IPS-NIHi11 (cell line): Measurements from ENCODE around the gene VDR.
"Not testable (repeated sequence)": the region's sequence is repeated elsewhere in the genome, so short reads cannot be mapped to it uniquely, and the experiment has no call there.

Source experiments
- DNase-seq: peaks from one replicate; pipeline ENCODE4 v3.0.0; 2012; ENCODE audit warnings: mixed read lengths, low spot score

The VDR gene

DNA sequence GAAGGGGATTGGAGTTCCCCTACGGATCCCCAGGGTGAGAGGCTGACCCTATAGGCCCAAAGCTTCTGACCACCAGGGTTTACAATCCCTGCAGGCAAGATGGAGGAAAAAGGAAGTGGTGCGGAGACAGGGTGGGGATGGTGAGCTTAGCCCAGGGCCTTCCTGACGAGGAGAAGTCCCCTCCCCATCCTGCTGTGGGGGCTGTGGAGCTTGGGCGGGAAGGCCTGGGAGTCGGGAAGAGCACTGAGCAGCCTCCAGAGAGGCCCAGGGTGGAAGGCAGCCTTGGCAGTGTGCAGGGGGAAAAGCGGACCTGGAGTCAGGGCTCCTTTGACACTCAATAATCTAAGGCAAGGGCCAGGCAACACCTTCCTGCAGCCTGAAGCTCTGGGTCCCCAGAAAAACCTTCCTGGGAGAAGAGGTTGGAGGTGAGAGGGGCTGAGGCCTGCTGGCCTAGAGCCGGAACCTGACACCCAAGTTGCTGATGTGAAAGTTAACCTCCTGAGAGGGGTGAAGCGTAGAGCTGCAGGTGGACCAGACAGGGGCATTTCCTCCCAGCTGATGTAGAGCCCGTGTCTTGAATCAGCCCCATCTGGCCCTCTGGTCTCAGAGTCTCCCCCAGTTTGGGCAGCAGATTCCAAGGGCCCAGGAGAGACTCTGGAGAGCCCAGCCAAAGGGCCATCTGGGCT lies 91.1 kb downstream of the VDR start:
- no peak for DNase-seq

DNA sequence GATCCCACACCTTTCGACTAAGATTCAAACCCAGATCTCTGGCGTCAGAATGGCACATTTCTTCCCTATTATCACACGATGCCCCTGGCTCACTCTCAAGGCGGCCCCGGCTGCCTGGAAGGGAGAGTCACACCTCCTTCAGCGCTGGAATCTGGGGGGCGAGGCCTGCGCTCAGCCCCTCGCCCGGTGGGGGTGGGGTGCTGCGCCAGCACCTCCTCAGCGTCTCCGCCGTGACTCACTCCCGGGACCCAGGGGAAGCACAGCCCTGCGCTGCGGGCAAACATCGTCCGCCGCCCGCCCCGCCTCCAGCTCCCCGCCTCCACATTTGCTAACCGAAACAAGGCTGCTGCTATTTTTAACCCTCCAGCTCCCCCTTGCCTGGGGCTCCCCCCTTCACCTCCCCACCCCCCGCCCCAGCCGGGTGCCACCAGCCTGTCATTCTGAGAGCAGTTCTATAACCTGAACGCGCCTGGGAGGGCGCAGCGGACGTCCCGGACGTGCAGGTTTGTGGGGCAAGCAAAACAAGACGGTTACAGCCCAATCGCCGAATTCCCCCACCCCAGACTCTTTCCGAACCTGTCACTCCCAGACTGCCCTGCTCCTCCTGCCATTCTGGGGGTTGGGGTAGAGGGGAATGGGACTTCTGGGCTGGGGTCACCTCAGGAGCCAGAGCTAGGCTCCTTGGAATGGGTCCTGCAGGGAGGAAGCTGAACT lies 91.8 kb downstream of the VDR start:
- DNase-seq = peak; percentile 82

DNA sequence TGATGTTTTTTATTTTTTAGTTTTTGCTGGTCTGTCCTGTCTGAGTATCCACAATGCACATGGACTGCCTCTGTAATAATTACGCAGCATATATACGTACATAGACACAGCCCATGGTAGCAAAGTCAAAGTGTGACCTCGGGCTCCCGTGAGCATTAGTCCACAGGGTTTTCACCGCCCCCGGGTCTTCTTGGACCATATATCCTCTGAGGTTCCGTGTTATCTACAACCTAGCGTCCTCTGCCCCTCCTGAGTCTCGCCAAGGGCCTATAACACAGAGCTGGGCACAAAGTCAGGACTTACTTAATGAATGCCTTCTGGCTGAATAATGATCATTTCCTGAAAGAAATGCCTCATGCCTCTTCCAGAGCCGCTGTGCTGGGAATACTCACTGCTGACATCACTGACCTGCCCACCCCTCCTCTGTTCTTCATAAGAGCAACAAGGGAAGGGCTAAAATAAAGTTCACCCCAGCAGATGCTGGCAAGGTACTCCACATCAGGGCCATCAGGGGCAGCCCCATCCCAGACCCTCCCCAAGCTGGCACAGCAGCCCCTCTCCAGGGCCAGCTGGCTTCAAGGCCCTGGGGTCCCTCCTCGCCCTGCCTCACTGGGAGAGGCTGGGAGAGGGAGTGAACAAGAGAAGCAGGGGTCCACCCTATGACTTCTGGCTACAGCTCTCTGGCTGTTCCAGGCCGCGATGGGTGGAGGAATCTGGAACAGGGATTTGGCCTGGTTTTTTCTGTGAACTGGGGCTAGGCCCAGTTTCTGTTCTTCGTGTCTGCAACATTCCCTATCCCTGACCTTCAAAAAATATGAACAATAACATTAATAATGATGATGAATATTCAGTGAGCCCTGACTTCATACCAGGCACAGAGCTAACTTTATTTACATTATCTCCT lies 93.0 kb downstream of the VDR start:
- DNase-seq = no peak

DNA sequence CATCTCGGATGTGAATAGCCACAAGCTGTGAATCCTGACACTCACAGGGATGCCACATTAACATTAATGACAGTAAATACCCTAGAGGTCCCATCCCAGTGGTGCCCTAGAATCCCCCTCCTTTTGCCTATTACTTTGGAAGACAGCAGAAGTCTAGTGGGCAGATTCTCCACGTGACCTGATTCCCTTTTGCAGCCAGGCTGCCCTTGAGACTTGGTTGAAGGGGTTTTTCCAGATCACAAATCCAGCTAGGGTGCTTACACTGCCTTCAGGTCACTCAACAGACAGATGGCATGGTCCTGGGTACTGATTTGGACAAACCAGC lies 93.8 kb downstream of the VDR start:
- no peak for DNase-seq

DNA sequence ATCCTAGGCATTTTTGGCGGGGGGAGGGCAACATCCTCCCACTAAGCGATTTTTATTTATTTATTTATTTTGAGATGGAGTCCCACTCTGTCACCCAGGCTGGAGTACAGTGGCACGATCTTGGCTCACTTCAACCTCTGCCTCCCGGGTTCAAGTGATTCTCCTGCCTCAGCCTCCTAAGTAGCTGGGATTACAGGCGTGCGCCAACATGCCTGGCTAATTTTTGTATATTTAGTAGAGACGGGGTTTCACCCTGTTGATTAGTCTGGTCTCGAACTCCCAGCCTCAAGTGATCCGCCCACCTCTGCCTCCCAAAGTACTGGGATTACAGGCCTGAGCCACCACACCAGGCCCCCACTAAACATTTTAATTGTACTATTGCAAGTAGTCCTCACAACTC lies 95.3 kb downstream of the VDR start:
- not testable (repeated sequence) for DNase-seq

DNA sequence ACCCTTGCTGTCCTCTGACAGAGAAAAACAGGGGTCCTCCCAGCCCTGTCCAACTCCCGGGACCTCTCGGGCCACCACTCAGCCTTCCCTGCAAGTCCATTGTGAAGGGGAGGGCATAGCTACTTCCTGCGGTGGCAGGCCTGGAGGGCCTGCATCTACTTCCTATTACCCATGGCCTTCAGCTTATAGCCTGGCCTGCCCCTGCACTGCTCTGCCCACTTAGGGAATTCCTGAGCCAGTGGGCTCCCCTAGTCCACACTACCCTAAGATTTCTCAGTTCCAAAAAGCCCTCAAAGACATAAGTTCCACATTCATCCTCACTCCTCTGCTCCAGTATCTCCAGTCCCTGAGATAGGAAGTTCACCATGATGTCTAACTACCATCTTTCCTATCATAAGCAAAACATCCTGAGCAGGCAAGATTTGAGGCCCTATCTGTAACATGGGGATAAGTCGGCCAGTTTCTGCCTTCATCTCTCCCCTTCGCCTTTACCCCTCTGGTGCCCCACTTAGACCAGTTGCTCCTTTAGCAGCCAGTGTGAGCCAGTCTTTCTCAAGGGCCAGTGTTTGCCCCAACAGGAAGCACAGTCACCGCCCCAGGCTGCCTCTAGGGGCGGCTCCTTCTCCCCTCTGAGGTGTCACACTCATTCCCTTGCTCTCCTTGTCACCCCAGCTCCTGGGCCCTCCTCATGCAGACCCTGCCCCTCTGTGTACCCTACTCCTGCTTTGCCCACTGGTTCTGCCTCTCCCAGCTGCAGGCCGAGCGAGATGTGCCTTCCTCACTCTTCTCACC lies 96.0 kb downstream of the VDR start:
- no peak for DNase-seq

DNA sequence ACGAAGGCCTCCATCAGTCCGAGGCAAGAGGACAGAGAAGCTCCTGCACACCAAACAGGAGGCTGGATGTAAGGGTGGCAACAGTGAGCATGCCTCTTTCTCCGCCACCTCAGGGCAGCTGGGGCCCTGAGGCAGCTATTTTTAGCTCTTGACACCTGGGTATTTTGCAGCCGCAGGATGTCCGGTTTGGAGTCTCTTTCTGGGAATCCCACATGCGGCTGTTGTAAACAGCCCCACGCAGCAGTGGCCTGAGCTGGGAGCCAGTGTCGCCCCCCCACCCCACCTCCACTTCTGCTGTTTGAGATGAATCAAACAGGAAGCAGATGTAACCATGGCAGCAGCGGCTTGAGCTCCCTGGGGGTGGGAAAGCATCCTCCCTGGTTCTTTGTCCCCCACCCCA lies 96.7 kb downstream of the VDR start:
- DNase-seq = no peak

DNA sequence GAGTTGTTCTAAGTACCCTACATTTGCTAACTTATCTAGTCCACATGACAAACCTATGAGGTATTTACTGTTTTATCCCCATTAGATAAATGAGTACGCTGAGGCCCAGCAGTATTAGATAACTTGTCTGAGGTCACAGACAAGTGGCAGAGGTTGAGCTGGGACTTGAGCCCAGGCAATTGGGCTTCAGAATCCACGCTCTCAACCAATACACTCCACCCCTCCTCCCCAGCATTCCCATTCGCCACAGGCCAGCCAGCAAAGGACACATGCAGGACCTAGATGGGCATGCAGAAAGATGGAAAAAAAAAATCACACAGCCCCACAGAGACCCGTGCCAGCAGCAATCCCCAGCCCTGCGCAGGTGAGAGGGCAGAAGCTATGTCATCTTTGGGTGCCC lies 97.5 kb downstream of the VDR start:
- no peak for DNase-seq

DNA sequence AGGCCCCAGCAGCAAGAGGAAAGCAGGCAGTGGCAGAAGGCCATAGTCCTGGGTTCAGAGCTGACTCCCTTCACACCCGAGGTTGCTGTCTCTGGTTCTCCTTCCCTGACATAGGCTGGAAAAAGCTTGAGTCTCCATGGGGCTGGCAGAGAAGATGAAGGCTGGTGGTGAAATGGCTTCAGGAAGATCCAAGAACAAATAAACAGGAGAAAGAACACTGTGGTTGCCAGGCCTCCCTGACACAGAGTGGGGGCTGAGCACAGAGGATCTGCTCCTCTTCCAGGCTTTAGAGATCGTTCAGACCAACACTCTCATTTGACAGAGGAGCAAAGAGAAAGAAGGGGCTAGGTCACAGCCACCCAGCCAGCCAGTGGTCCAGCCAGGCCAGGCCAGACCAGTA lies 99.4 kb downstream of the VDR start:
- DNase-seq = no peak

DNA sequence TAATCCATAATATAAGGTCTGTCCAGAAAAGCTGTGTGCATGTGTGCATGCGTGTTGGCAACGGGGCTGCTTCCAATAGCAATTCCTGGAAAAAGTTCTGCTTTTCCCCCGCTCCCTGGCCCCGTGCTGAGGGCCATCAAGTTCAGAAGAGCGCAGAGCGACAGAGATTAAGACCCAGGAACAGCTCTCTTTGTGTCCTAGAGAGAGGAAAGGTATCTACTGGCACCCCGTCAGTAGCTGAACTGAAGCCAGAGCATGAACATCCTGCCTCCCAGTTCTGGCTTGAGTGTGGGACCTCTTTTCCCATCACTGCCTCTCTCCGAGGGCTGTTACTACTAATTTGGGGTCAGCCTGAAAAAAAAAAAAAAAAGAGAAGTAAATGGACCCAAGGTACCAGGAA lies 100.6 kb downstream of the VDR start:
- no peak for DNase-seq

DNA sequence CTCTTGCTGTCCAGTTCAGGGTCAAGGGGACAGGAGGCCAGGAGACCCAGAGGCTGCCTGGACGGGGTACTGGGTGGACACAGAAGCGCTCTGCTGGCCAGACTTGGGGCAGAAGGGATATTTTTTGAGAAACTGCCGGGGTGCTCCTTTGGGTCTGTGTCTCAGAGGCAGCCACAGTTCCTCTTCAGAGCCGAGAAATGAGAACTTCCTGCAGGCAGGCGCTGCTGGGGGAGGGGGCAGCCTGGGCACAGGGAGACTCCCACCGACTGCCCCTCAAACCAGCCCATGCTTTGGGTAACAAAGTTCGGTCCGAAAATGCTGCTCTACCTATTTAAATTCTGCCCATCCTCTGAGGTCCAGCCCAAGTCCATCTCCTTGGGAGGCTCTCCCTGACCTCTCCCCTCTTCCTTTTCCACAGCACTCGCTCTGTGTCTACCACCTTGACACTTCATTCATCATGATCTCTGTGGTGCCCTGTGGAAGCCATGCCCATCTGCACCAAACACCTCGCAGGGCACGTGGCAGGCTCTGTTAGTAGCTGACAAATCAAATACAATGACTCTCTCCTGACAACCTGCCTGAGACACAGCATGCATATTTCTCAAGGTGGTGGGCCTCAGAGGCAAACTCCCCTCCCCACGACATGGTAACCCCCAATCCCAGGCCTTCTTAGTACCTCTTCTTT lies 101.5 kb downstream of the VDR start:
- no peak for DNase-seq

DNA sequence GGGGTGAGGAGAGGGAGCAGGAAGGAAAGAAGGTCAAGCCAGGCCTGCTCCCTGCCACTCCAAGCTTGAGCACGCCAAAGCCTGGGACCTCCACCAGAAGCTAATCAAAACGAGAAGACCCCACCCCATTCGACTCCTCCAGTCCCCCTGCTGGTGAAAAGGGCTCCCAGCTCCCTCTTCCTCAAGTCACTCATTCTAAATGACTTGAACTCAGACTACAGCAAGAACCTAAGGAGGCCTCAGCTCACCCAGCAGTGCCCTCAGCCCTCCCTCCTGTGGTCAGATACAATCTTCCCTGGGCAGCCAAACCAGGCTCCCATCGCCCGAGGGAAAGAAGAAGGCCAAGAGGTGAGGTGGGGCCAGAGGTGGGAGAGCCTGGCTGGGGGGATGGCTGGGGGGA lies 102.5 kb downstream of the VDR start:
- peak; percentile 51 for DNase-seq

DNA sequence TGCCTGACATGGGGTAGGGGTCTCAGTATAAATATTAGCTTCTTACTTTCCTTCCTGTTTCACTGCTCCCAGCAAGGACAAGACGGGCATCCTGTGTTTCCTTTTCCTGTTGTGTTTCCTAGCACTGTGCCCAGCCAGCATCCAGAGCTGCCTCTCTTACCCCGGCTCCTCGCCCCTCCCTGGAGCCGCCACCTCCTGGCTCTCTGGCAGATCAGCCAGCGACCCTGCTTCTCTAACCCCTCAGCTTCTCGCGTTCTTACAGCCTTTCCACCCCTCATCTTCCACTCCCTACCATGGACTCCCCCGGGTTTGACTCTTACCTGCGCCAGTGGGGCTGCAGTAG lies 102.9 kb downstream of the VDR start:
- no peak for DNase-seq

DNA sequence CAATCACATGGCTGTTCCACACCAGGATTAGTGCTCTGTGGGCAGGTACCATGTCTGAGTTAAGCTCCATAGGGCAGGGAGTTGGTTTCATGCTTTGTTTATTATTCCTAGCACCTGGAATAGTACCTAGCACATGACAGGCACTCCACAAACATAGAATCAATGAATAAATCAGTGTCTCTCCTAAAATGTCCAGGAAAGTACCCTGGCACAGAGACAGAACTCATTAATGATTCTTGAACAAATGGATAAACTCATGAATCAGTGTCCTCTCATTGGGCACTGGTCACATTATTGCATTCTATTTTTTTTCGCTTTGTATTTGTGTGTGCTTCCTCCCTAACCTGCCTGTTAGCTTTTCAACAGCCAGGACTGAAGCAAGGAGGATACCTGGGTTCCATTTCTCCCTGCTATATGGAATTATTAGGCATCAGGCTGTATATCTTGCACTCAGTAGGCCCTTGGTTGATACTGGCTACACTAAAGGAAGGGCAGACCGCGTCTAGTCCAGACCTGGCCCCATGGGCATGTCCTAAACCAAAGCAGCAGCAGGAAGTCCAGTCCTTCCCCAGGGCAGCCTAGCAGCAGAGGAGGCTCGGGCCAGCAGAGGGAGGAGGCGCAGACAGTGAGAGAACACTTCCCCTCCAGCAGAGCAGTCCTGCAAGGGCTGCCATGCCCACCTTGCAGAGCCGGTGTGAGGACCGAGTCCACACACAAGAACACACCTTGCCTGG lies 103.5 kb downstream of the VDR start:
- no peak for DNase-seq

DNA sequence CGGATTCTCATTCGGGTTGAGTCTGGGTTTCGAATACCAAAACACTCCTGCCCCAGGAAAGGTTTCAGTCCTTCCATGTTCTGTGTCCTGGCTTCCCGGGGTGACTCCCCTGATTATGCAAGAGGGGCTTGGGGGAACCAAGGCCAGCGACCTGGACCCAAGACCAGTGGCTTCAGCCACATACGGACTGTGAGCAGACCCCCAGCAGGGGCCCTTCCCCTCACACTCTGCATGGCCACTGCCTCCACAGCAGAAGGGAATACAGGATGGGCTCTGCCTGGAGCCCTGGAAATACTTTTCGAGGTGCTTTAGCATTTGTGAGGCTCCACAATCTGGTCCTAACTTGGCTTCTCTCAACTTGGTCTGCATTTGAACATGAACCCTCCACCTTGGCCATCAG lies 104.2 kb downstream of the VDR start:
- DNase-seq = no peak

DNA sequence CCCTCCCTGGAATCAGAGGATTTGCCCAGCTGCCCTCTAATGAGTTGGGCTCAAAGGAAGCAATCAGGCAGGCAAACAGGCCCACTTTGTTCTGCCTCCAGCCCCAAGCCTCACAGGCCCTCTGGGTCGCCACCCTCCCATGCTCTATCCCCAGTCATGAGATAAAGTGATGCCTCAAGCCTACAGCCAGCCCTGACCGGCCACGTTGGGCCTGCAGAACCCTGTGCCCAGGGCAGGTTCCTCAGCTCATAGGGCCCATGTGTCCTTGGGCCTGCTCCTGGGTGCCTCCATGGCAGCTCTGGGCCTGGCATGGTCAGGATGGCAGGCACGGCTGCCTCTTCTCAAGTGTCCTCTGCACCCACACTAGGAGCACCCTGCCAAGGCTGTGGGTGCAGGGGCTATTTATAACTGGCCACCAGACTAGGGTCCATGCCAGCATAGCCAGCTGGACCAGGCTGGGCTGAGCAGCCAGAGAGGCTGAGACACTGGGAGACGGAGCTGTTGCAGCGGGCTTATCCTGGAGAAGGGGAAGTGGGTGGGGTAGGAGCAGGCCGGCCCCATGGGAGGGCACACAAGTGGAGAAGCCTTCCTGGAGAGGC lies 105.3 kb downstream of the VDR start:
- DNase-seq = no peak

DNA sequence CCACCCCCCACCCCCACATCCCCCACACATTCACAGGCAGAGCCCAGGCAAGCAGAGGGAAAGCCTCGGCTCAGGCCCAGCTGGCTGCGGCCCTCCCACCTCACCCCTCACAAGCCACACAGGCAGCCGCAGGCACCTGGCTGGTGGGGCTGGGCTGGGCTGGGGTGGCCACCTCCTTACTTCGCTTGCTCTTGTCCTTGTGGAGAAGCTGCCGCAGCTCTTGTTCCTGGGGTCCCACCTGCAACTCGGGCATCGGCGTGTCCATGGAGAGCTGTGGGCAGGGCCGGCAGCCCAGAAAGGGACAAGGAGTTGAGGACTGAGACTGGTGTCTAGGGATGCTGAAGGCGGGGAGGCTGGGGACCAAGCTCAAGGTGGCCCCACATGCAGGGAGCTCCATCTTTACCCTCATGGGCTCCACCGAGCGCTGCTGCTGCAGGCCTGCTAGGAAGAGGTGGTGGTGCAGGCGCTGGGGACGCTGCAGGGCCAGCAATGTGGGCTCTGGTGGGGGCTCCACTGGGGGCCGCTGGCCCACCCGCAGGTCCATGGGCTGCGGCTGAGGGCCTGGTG lies 106.3 kb downstream of the VDR start:
- DNase-seq = no peak

DNA sequence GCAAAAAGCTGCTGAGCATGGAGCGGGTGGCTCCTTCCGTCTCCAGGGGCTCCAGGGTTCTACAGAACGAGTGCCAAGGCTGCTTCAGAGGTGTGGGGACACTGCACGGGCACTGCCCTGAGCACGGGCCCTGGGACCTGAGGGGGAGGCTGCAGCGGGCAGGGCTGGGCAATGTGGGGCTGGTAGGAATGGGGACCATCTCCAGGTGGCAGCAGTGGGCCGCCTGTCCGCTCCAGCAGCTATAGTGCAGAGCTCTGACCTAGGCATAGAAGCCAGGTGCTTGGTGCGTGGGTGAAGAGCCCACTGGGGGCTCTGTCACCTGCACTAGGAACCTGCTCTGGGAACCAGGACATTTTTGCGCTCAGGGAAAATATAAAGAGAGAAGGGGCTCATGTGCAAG lies 107.4 kb downstream of the VDR start:
- peak; percentile 77 for DNase-seq

DNA sequence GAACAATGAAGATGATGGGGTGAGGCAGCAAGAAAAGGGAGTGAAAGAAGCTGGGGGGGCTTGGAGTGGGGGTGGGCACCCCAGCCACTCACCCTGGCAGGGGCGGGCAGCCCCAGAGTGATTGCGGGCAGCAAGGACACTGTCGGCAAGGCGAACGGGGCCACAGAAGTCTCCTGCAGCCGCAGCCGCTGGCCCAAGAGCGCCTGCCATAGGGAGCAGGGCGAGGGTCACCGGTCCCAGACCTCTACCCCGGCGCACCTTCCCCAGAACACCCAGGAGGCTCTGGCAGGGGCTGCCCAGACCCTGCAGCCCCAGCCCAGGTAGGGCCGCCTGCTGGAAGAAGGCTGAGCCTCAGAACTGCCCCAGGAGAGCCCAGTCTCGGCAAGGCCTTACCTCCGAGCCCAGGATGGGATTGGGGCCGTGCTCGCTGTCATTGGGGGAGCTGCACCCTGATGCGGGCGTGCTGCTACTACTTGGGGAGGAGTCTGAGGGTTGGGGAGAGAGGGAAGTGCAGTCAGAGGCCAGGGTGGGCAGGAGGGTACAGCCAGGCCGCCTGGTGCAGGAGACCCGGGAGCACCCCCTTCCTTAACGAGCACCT lies 108.9 kb downstream of the VDR start:
- DNase-seq = no peak
